HuH-7 (cell line): ENCODE measurements around the gene SCUBE2.
A peak's percentile ranks its signal among the peaks of the same experiment; 100 is the strongest.

Experiments used
- DNase-seq: peaks from one replicate; pipeline ENCODE4 v3.0.0; 2011; ENCODE audit warnings: low spot score

Gene SCUBE2

DNA sequence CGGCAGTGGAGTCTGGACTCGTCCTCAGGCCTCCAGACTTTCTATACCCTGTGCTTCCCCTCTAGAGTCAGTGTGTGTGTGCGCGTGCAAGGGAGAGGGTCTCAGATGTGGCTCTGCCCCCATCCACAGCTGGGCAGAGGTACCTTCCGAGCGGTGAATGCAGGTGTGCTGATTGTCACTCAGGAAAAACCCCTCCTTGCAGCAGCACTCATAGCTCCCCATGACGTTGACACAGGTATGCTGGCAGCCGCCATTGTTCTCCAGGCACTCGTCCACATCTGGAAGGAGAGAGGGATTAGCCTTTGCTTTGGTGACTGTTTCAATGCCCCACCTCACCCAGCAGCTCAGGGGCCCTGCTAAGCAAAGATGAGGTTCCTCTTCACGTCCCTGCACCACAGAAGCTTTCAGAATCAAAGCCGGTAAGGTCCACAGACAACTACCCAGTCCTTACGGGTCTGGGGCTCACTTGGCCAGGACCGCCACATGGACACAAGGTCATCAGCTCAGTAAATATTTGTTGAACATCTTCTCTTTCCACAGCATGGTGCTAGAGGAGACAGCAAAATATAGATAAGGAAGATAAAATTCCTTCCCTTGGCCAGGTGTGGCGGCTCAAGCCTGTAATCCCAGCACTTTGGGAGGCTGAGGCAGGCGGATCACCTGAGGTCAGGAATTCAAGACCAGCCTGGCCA lies 16.9 kb downstream of the SCUBE2 start:
- DNase-seq: no peak

DNA sequence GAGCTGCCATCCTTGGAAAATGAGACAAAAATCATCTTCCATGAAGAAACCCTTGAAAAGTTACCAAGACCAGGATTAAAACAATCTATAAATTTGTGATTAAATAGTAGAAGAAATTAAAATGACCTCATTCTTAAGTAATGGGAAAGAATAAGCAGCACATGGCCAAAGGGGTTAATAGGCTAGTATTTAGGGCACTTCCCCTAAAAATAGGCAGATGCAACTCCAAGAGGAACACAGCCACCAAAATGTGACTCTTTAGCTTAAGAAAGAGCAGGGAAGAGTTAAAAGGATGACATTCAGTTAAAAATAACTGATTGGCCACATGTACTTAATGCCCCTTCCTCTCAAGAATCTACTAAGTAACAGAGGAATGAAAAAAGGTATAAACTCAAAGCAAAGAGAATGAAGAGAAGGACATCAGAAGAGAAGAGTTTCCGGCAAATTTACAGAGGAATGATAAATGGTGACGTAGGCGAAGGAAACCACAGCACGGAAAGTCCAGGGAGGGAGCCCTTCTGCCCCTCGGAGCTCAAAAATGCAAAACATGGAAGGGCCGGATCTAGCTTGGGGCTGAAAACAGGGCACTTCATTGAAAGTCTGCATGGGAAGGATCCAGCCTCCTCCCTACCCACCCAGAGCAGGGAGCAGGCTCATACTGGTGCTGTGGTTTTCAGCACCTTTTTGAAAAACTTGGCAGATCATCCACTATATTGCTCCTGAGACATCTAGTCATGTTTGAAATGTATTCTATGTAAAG lies 17.8 kb downstream of the SCUBE2 start:
- DNase-seq: no peak

DNA sequence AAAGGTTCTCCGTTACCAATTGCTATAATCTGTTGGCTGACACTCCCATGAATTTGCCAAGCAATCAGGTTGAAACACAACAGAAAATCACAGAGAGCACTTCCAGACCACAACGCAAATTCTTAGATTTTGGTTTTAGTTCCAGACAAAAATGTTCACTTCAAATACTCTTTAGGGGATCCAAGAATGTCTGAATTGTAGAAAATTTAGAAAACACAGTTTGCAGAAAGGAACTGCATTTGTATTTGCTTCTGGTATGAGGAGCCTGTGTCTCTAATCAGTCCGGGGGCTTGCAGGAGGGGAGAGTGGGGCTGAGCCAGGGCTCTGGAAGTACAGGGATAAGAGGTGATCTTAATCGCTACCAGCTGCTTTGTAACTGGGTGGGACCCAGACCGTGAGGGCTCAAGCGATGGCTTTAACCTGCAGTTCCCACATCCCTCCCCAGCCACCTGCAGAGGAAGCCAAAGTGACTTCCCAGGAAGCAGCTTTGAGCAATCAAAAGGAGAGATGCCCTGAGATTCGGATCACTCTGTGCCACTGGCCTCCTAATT lies 18.7 kb downstream of the SCUBE2 start:
- no peak for DNase-seq

DNA sequence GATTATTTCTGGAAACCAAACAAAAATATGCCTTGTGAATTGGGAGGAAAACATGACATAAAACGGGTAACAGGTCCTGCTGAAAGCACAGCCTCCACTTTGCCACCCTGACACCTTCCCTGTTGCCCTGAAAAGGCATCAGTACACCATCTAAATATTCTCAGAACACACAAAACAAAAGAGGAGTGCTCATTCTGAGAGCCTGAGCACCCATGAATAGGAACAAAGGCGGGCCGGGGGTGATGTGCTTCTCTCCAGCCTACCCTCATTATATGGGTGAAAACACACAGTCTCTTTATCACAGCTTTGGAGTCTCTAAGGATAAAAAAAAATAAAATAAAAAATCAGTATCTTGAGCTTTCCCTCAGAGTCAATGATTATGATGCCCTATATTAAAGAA lies 19.7 kb downstream of the SCUBE2 start:
- DNase-seq: no peak

DNA sequence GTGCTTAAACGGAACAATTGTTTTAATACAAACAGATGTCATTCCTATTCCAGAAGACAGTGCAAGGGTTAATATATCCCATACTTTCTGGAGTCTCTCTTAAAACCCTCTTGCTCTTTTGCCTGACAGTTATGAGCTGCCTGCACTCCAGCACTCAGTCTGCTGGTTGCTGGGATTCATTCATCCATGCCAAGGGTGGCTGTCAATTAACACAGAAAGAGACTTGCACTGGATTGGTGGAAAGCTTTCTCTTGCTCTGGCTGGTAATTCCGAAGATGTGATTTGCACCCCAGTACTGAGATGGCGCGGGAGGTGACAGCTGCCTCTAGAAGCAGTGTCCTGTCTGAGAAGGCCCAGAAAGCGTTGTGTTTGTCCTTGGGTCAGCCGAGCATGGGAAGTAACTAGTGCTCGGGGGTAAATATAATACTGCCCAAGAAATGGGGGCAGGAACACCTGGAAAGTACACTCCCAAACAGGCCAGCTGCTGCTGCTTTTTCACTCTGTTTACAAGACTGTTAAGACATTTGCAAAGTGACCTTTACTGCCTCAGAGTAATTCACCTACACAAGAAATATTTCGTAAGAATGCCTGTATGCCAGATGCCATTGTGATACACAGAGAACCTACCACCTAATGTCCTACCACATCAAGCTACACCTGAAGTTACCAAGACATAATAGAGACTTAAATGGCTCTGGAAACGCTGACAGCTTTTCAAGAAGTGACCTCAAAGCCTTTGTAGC lies 20.5 kb downstream of the SCUBE2 start:
- DNase-seq: no peak

DNA sequence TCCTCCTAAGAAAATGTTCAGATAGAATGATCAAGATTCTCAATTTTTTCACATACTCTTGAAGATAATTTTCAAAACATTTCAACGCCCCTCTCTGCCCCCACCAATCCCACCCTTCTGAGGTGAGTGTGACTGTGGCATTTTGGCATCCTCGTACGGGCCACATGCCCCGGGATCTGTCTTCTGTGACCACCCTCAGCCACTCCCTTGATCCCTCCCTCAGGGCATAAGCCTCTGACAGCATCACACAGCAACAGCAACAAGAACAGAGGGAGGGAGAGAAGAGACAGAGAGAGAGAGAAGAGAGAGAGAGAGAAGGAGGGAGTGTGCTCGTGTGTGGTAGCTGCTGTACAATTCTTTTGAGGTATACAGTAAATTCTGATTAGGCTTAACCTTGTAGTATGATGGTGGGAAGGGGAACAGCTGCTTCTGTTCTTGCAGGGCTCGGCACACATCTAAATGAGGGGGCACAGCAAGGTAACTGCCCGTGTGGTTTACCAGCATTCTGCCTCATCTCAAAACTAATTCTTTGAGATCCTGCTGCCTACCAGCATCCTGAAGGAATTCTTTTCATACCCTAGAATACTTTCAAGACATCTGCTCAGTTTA lies 21.4 kb downstream of the SCUBE2 start:
- no peak for DNase-seq

DNA sequence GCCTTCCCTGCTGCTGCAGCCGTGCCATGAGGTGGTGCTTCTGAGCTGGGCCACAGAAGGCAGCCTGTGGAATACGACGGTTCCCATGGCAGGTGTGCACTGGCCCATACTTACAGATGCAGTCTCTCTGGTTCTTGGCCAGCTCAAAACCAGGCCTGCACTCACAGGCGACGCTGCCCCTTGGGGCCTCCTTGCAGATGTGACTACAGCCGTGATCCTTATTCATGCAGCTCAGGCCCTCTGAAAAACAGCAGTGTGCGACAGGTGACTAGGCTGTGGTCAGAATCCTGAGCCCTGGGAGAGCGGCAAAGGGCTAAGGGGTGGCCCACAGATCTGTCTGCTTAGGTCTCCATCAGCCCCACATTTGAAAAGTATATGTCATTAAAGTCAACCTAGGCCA lies 22.1 kb downstream of the SCUBE2 start:
- no peak for DNase-seq

DNA sequence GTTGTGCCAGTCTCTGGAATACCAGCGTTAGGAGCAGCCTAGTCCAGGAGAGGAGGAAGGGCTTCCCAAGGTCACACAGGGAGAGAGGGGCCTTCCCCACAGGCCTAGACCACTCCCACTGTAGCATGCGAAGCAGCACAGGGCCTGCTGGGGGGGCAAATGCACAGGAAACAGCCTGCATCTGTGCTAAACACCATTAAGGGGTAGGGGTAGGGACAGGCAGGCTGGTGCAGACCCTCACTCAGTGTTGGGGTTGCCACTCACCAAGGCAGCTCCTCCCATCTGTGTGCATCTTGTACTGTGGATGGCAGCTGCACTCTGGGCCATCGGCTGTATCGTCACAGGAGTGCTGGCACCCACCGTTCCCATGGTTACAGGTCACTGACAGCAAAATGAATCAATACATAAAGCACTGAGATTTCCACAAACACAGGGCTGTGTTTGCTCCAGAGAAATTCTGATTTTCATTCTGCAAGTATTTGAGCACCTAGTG lies 24.9 kb downstream of the SCUBE2 start:
- DNase-seq: no peak

DNA sequence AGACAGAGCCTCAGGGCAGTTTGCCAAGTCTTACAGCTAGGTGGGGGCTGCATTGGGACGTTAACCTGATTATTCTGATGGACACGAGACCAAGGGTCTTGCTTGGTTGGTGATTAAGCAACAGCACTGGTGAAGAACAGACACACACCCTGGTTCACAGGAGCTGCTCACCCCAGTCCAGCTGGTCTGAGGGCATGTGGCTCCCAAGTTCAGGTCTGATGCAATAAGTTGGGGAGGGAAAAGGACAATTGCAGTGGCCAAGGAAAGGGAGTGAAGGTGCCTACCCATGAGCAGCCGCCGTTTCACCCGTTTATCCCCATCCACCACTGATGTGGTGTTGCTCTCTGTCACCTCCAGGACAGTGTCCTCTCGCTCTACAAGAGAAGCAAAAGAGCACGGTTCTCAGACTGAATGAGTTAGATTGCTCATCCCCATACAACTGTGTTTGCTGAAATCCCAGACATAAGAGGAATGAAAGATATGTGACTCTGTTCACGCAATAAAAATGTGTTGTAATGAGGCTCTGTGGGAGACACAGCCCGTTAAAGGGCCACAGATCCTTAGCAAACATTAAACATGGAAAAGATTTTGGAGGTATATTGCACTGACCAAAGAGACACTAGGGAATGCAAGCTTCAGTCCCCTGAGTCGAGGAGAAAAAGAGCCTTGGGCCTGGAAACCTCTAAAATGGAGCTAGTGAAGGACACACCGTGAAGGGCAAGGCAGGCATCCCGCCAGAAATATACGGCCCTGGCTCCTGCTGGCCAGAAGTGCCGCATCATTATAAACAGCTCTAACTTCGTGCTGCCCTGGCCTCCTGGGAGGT lies 25.6 kb downstream of the SCUBE2 start:
- DNase-seq: no peak

DNA sequence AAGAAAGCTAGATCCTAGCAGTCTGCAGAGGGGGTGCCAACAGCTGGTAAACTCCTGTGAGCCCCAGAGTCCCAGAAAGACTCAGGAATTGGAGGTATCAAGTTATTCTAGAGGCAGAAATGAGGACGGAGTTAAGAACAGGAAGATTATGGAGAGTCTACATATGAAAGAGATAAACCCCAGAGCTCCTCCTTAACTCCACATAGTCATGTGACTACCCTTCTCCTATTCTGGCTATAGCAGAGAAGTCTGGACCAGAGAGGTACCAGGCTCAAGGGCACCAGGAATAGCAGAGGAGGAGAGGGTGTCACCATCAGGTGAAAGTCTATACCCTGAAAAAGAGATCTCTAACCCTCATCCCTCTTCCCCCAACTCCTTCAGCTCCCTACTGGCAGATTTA lies 29.6 kb downstream of the SCUBE2 start:
- no peak for DNase-seq

DNA sequence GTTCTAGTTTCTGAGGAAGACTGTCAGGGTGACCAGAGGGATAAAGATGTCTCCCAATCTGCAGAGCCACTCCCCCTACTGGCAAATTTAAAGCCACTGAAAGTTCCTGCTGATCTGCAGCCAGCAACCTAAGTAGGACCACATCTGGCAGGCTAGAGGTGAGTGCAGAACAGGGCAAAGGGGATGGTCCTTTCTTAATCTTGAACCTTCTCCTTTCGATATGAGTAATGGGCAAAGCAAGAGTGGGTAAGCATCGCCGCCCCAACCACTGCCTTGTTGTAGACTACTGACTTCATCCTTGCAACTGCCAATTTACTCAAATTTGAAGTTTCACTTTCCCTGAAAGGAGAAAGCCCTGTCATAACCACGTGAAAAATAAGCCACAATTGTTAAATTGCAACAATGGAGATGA lies 30.7 kb downstream of the SCUBE2 start:
- DNase-seq: peak; percentile 48

DNA sequence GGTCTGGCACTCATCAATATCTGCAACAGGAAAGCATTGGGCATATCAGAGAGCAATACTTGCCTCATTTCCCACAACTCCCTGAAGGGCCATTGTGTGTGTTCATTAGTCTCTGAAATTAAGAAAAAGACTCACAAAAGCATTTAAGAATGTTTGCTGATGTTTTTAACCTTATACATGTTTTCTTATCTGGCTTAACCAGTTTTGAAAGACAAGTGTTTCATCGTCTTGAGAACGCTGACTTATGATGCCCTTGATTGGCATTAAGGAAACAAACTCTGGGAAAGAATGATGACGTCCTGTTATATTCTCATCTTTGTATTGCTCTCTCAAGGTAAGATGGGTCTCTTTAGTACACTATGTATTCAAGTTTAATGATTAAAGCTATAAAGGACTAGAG lies 32.0 kb downstream of the SCUBE2 start:
- no peak for DNase-seq

DNA sequence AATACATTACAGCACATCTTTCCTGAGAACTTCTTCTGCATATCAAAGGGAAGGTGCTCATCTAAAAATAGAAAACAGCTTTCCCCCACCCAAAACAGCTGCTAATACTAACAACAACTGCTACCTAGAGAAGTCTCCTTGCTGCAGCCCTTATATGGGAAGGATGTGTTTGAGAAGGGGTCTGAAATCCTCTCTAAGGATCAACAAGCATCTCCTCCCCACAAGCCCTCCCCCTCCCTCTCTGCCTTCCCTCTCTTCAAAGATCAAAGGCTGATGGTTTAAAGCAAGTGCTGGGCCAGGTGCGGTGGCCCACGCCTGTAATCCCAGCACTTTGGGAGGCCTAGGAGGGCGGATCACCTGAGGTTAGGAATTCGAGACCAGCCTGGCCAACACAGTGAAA lies 33.5 kb downstream of the SCUBE2 start:
- DNase-seq: no peak

DNA sequence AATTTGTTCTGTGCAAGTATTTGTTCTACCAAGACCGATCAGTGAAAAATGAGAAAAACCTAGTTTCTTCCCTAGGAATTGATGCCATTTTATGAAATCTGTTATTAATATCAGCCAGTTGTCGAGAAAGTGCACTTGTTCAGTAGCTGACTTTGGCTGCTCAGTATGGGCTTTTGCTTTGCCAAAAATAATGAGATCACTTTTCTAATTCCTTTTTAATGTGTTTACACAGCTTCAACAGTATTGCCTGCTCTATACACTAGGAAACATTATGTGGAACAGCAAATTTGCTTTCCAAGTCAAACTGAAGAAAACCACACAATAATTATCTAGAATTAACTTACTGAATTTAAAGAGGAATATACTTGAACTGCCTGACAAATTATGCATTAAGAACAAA lies 34.4 kb downstream of the SCUBE2 start:
- DNase-seq: no peak

DNA sequence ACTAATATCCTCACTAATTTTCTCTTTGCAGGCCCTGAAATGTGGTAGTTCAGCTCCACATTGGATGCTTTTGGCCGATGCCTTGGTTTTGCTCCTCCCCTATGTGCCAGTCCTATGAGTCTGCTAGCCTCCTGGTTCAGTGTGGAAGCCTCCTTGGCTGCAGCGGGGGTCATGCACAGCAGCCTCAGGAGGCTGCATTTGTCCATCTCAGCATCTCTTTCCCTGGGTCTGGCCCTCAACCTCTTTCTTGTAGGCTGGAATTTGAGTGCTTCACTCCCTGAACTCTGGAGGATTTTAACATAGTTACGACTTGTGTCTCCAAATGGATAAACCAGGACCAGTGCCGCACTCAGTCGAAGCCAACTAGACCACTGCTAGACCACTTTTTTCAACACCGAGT lies 34.9 kb downstream of the SCUBE2 start:
- DNase-seq: no peak

DNA sequence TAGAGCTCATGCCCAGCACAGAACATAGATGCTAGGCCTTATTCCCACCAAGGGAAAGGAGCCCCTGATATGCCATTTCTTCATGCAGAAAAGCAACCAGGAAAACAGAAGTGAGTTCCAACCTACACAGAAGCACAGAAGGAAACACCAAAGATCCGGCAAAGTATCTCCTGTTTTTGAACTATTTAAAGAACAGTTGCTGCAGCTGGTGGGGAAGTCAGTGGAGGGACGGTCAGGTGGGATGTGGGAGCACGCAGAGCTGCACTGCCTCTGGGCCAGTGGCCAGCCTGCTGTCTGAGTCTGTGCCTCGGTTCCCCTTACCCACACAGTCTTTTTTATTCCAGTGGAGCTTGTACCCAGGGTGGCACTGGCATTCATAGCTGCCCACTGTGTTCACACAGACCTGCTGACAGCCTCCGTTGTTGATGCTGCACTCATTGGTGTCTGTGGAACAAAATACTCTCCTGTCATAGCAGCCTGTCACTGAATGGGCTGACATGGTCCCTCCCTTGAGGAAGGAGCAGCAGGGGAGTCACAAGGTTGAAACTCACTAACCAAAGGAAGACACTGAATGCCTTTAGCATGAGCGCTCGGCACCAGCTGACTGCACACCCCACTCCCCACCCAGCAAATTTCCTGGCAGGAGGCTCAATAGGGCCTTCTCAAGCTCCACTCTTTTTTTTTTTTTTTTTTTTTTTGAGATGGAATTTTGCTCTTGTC lies 37.9 kb downstream of the SCUBE2 start:
- no peak for DNase-seq

DNA sequence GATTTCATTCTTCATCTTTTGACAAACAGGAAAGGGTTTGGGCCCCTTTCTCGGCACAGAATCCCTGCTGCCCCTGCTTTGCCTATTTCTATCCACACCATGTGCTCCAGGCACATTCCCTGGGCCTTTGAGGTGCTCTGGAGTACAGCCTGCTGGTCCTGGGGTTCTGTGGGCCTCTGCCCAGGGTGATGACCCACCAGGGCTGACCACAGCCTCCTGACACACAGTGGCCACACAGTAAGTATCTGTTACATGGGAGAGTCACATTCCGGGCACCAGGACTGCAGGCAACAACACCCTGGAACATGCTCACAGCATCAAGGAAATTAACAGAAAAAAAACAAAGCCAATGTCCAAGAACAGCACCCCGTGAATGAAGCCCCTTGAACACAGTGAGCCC lies 39.1 kb downstream of the SCUBE2 start:
- DNase-seq: no peak

DNA sequence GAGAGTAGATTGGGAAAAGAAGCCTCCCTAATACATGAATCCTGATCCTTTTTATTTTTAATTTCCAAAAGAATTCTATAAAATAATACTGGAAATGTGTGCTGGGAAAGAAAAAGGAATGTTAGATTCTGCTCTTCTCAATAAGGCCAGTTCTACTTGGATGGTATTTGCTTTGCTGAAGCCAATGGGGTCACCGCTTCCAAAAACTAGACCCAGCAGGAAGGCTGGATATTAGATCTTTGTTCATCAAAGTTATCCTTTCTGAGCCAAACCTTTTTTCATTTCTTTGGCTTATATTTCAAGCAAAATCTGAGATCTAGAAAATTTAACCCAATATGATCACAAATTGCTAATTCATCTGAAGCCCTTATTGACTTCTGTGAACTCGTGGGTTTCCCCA lies 41.4 kb downstream of the SCUBE2 start:
- no peak for DNase-seq

DNA sequence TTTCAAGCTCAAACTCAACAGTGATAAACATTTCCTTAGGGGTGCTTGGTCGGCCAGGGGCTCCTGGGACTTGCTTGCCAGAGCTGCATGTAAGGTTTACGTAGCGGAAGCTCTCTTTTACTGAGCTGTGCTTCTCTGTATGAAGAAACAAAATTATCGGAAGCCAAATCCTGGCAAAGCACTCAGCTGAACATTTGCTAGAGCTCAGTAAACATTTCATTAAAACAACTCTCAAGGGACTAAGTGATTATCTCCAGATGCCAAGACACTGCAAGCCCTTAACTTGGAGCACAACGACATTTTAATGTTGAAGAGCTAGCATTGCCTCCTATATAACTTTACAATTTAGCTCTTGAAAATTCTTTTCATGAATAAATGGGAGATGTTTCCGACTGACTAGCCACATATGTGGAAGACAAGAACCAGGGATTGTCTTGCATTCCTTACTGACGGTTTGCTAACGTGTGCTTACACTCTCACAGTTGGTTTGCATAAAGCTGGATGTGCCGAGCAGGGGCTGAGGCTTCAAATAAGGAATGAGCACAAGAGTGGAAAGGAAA lies 43.4 kb downstream of the SCUBE2 start:
- no peak for DNase-seq

DNA sequence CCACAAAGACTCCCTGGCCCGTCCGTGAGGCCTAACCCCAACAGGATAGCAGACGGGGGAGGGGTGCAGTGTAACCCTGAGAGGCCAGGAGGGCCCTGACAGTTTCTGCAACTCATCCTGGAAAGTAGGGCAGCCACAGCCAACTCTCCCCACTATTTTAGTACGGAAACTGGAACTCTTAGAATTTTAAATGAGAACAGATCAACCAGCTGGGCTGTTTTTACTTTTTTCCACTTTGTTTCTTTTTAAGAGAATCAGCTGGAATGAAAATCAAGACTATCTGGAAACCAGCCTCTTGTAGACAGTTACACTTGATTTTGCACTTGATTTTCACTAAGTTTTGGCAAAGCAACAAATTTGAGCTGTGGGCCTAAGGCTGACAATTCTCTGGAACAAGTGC lies 44.9 kb downstream of the SCUBE2 start:
- DNase-seq: no peak
